T-helper 2 cell treated with Interferon-gamma antibody and Interleukin-4, amounts not matched to agents 5 μg/mL and 100 μg/mL, for 36 hours (primary cell): ENCODE results near the gene POPDC3.

ENCODE experiments used
- DNase-seq: peaks from one replicate; pipeline ENCODE4 v3.0.0; 2021; ENCODE audit warnings: low spot score
- H3K27ac Mint-ChIP-seq: one replicate; pipeline ENCODE4 v1.8.0; 2021; ENCODE audit warnings: mild to moderate bottlenecking, mixed read lengths
- H3K27me3 Mint-ChIP-seq: one replicate; pipeline ENCODE4 v1.8.0; 2021; ENCODE audit warnings: low read depth, mixed read lengths
- H3K36me3 Mint-ChIP-seq: one replicate; pipeline ENCODE4 v1.8.0; 2021; ENCODE audit warnings: low read depth, mixed read lengths
- H3K4me1 Mint-ChIP-seq: one replicate; pipeline ENCODE4 v1.8.0; 2021; ENCODE audit warnings: low read depth, mixed read lengths
- H3K4me3 Mint-ChIP-seq: one replicate; pipeline ENCODE4 v1.8.0; 2022; ENCODE audit warnings: mild to moderate bottlenecking, moderate library complexity, mixed read lengths
- H3K9me3 Mint-ChIP-seq: one replicate; pipeline ENCODE4 v1.8.0; 2021; ENCODE audit warnings: mixed read lengths

Gene POPDC3

GRCh38 chr6:105112577-105112976 is 67.2 kb downstream of the POPDC3 start:
- no peak overlapping the region for H3K4me3 Mint-ChIP-seq
- DNase-seq, result no peak
- peaks cover 23% of the 10 kb centered on the region for H3K27me3 Mint-ChIP-seq
- no peaks in the 10 kb centered on the region for H3K4me1 Mint-ChIP-seq
- no peak overlapping the region for H3K27ac Mint-ChIP-seq
- no peaks in the 10 kb centered on the region for H3K36me3 Mint-ChIP-seq
- no peaks in the 10 kb centered on the region for H3K9me3 Mint-ChIP-seq

GRCh38 chr6:105111871-105112270 is 67.9 kb downstream of the POPDC3 start:
- DNase-seq, result no peak
- Mint-ChIP-seq H3K27ac (no peak overlapping the region), H3K36me3 (no peaks in the 10 kb centered on the region), H3K9me3 (no peaks in the 10 kb centered on the region), H3K4me1 (no peaks in the 10 kb centered on the region), H3K4me3 (no peak overlapping the region), H3K27me3 (peaks cover 28% of the 10 kb centered on the region)

GRCh38 chr6:105111105-105111504 is 68.7 kb downstream of the POPDC3 start:
- Mint-ChIP-seq H3K4me3 (no peak overlapping the region), H3K36me3 (no peaks in the 10 kb centered on the region), H3K27ac (no peak overlapping the region), H3K4me1 (no peaks in the 10 kb centered on the region), H3K27me3 (peaks cover 25% of the 10 kb centered on the region), H3K9me3 (no peaks in the 10 kb centered on the region)
- DNase-seq, result no peak

DNA sequence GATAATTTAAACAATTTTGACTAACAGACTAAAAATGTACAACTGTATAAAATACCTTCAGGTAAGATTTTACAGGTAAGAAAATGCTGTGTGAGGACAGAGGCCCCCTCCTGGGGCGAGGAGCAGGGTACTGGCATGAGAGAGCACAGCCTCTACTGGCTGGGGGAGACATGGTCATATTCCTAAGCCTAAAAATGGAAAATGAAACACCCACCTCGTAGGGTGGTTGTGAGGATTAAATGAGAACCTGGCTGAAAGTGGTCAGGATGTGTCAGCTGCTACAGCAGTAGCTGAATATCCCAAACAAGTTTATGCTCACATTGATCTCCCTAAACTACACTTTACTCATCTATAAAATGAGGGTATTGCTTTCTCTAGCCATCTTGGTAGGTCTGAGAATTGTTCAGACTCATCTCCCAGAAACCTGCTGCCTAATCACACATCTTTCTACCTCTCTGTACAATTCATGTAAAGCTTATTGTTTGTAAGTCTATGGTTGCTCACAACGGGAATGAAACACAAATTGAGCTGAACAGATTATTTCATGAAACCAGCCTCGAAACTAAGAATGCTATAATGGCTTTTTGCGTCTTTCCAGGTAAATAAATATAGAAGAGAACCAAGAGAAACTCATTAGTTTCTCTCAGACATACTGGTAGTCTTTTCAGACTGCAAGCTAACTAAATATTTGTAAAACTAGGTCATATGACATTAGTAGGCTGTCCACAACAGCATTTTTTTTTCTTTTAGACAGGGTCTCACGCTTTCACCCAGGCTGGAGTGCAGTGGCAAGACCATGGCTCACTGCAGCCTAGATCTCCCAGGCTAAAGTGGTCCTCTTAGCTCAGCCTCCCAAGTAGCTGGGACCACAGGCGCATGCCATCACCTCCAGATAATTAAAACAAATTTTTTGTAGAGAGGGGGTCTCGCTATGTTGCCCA is 69.6 kb downstream of the POPDC3 start:
- Mint-ChIP-seq H3K27me3 (peaks cover 28% of the 10 kb centered on the region), H3K36me3 (no peaks in the 10 kb centered on the region), H3K9me3 (no peaks in the 10 kb centered on the region), H3K4me3 (no peak overlapping the region), H3K4me1 (no peaks in the 10 kb centered on the region), H3K27ac (no peak overlapping the region)
- no peak for DNase-seq

- no peaks in the 10 kb centered on the region for H3K9me3 Mint-ChIP-seq
- H3K27me3 Mint-ChIP-seq, result peaks cover 30% of the 10 kb centered on the region
- H3K4me1 Mint-ChIP-seq, result no peaks in the 10 kb centered on the region
- no peak overlapping the region for H3K27ac Mint-ChIP-seq
- DNase-seq, result no peak
- H3K36me3 Mint-ChIP-seq, result no peaks in the 10 kb centered on the region
- no peak overlapping the region for H3K4me3 Mint-ChIP-seq
Measured at GRCh38 chr6:105108631-105109262, 71.1 kb downstream of the POPDC3 start.
